ENCODE data around the gene CARD9. TPM values are rescaled to one million over a fixed set of nuclear protein-coding genes. Genes with fewer than 3 reads are reported as not detected.
A peak's percentile ranks its signal among the peaks of the same experiment; 100 is the strongest.

CARD9 gene
- total RNA-seq, 3 donors from 2014 or later (not counting 1 experiment from before 2014, with no cell fraction given) = 1.6 to 4.2 (median 4.0) TPM

- Mint-ChIP-seq H3K27me3 (ENCODE audit: low read depth in 2 of 2) (no peaks in the 10 kb centered on the region), H3K4me1 (peaks cover 0 to 7% of the 10 kb centered on the region in 2 donors), H3K27ac (no peak overlapping the region), H3K36me3 (no peaks in the 10 kb centered on the region), H3K9me3 (no peaks in the 10 kb centered on the region), H3K4me3 (no peak overlapping the region)
- no peaks in the 10 kb centered on the region for H3K36me3 ChIP-seq (ENCODE audit: control insufficient read depth, insufficient read depth, low read length)
- no peak overlapping the region for H3K27ac ChIP-seq (ENCODE audit: low read length)
- H3K4me1 ChIP-seq (ENCODE audit: control insufficient read depth, insufficient read depth, low read length) = peaks cover 7% of the 10 kb centered on the region
- intact Hi-C loops (cut with micrococcal nuclease) = no loop called here
- no peak for DNase-seq
- no peak for ATAC-seq
- no peak for TF ChIP-seq CTCF (IDR thresholded peaks at IDR 0.05)
- WGBS (ENCODE audit: insufficient coverage) = 91% methylated on average over 22 of the region's 23 CpGs
- H3K27me3 ChIP-seq (ENCODE audit: control insufficient read depth, insufficient read depth, low read length) = no peaks in the 10 kb centered on the region
- H3K4me3 ChIP-seq (ENCODE audit: low read length) = no peak overlapping the region
- H3K9me3 ChIP-seq (ENCODE audit: control insufficient read depth, insufficient read depth, low read length) = no peaks in the 10 kb centered on the region
Observed at GRCh38 chr9:136343121-136343883, 30.2 kb downstream of the CARD9 start.

- Histone ChIP-seq H3K36me3 (ENCODE audit: control insufficient read depth, insufficient read depth, low read length) (no peaks in the 10 kb centered on the region), H3K9me3 (ENCODE audit: control insufficient read depth, insufficient read depth, low read length) (no peaks in the 10 kb centered on the region), H3K4me1 (ENCODE audit: control insufficient read depth, insufficient read depth, low read length) (peaks cover 7% of the 10 kb centered on the region), H3K4me3 (ENCODE audit: low read length) (no peak overlapping the region), H3K27ac (ENCODE audit: low read length) (no peak overlapping the region), H3K27me3 (ENCODE audit: control insufficient read depth, insufficient read depth, low read length) (no peaks in the 10 kb centered on the region)
- TF ChIP-seq CTCF (IDR thresholded peaks at IDR 0.05) = no peak
- Mint-ChIP-seq H3K27ac (no peak overlapping the region), H3K27me3 (ENCODE audit: low read depth in 2 of 2) (no peaks in the 10 kb centered on the region), H3K4me1 (peaks cover 0 to 7% of the 10 kb centered on the region in 2 donors), H3K9me3 (no peaks in the 10 kb centered on the region), H3K36me3 (no peaks in the 10 kb centered on the region), H3K4me3 (no peak overlapping the region)
- ATAC-seq (peak; percentile 75 to 84 (median 81)), DNase-seq (peak; percentile 46 to 63)
- intact Hi-C loops (cut with micrococcal nuclease) = no loop called here
- 52% methylated on average over 60 of the region's 60 CpGs for WGBS (ENCODE audit: insufficient coverage)
Observed at GRCh38 chr9:136342181-136343120, 31.0 kb downstream of the CARD9 start.

GRCh38 chr9:136341769-136342168 lies 31.7 kb downstream of the CARD9 start:
- Mint-ChIP-seq H3K27me3 (ENCODE audit: low read depth in 2 of 2) (no peaks in the 10 kb centered on the region), H3K4me3 (no peak overlapping the region), H3K4me1 (peaks cover 0 to 7% of the 10 kb centered on the region in 2 donors), H3K27ac (no peak overlapping the region), H3K9me3 (no peaks in the 10 kb centered on the region), H3K36me3 (no peaks in the 10 kb centered on the region)
- WGBS (ENCODE audit: insufficient coverage) = 94% methylated on average over 9 of the region's 10 CpGs
- TF ChIP-seq CTCF (IDR thresholded peaks at IDR 0.05) = no peak
- Histone ChIP-seq H3K36me3 (ENCODE audit: control insufficient read depth, insufficient read depth, low read length) (no peaks in the 10 kb centered on the region), H3K27ac (ENCODE audit: low read length) (no peak overlapping the region), H3K9me3 (ENCODE audit: control insufficient read depth, insufficient read depth, low read length) (no peaks in the 10 kb centered on the region), H3K27me3 (ENCODE audit: control insufficient read depth, insufficient read depth, low read length) (no peaks in the 10 kb centered on the region), H3K4me1 (ENCODE audit: control insufficient read depth, insufficient read depth, low read length) (peaks cover 7% of the 10 kb centered on the region), H3K4me3 (ENCODE audit: low read length) (no peak overlapping the region)
- intact Hi-C loops (cut with micrococcal nuclease) = no loop called here
- DNase-seq (no peak), ATAC-seq (no peak)
